Measurements from ENCODE around the gene SDC4.

DNA sequence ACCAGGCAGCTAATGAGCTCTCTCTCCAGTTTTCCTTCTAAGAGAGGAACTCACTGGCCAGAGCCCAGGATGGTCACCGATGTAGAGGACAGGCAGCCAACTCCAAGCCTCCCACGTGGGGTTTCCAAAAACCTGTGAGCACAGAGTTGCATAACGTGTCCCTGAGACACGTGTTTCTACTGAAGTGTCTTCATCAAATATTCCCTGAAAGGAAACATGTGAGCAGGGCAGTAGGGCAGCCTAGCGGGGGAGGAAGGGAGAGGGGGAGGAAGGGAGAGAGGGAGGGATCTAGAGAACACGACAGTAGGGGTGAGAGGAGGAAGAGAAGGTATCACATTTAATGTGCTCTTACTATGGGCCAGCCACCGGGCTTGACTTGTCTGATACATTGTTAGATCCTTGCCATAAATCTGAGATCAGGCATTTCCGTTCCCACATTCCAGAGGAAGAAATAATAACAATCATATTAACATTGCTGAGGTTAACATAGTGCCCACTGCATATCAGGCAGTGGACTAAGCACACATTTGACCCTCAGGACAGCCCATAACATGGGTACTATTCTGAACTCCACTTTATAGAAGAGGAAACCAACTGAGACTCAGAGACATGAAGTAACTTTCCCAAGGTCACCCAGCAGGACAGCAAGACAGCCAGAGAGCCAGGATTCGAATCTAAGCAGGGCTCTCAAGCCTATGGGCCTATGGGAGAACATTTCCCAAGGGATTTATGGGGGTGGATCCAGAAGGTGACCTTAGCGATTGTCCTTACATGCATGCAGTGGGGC, 10.3 kb upstream of the SDC4 start:
- TF ChIP-seq, protein P1, sequence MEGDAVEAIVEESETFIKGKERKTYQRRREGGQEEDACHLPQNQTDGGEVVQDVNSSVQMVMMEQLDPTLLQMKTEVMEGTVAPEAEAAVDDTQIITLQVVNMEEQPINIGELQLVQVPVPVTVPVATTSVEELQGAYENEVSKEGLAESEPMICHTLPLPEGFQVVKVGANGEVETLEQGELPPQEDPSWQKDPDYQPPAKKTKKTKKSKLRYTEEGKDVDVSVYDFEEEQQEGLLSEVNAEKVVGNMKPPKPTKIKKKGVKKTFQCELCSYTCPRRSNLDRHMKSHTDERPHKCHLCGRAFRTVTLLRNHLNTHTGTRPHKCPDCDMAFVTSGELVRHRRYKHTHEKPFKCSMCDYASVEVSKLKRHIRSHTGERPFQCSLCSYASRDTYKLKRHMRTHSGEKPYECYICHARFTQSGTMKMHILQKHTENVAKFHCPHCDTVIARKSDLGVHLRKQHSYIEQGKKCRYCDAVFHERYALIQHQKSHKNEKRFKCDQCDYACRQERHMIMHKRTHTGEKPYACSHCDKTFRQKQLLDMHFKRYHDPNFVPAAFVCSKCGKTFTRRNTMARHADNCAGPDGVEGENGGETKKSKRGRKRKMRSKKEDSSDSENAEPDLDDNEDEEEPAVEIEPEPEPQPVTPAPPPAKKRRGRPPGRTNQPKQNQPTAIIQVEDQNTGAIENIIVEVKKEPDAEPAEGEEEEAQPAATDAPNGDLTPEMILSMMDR (conservative IDR thresholded peaks at IDR 0.05; ENCODE audit: low read depth in 2 of 2): no peak
- no peak for TF ChIP-seq POLR2AphosphoS5 (IDR thresholded peaks at IDR 0.05; ENCODE audit: low read depth)
